CD4-positive, alpha-beta T cell treated with Interleukin-15 for 4 hours (primary cell): ENCODE data around the gene CEP63.
"Not testable (repeated sequence)": the region's sequence is repeated elsewhere in the genome, so short reads cannot be mapped to it uniquely, and the experiment has no call there.

Experiments
- DNase-seq: peaks from one replicate; pipeline ENCODE4 v3.0.0-alpha.2; 2020; ENCODE audit warnings: low spot score

Gene CEP63

DNA sequence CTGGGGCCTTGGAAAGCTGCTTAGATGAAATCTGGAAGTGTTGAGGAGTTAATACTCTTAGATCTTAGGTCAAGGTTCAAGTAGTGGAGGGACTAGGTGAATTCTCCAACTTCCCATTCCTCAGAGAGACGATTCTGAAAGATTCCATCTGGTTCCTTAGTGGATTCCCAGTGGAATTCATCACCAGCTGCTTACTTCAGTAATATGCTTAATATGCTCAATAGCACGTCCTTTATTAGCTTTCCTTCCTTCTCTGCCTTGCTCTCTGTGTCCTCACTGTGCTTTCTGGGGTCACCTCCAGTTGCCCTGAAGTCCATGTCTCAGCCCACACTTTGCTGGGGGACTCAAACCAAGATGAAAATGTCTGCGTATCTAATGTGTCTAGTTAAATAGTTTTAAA, 31.0 kb downstream of the CEP63 start:
- no peak for DNase-seq

GRCh38 chr3:134517791-134518190, 31.9 kb downstream of the CEP63 start:
- no peak for DNase-seq

- DNase-seq, result no peak
Measured at GRCh38 chr3:134522541-134522940, 36.7 kb downstream of the CEP63 start.

DNA sequence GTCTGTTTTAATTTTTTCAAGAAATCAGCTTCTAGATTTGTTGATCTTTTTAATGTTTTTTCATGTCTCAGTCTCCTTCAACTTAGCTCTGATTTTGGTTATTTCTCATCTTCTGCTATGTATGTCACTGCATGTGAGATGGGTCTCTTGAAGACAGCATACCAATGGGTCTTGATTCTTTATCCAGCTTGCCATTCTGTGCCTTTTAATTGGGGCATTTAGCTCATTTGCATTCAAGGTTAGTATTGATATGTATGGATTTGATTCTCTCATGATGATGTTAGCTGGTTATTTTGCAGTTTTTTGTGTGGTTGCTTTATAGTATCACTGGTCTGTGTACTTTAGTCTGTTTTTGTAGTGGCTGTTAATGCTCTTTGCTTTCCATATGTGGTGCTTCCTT, 39.4 kb downstream of the CEP63 start:
- DNase-seq, result no peak

GRCh38 chr3:134526319-134526718, 40.5 kb downstream of the CEP63 start:
- DNase-seq, result no peak

DNA sequence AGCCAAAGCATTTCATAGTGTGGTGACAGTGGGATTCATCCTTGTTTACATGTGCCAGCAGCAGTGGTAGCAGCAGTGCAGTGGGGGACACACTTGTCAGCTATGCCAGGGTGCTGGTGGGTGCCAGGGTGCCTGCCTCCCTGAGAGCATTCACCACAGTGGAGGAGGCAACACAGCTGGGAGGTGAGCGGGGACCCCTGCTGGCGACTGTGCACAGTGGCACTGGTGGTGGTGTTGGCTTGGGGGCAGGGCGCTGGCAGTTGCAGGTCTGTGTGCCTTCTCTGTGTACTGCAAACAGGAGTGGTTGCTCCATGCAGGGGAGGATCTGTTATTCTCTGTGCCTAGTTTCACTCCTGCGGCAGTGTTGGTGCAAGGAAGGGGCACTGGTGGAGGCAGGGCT, 41.2 kb downstream of the CEP63 start:
- no peak for DNase-seq

GRCh38 chr3:134527538-134528186, 41.8 kb downstream of the CEP63 start:
- DNase-seq, result no peak

DNA sequence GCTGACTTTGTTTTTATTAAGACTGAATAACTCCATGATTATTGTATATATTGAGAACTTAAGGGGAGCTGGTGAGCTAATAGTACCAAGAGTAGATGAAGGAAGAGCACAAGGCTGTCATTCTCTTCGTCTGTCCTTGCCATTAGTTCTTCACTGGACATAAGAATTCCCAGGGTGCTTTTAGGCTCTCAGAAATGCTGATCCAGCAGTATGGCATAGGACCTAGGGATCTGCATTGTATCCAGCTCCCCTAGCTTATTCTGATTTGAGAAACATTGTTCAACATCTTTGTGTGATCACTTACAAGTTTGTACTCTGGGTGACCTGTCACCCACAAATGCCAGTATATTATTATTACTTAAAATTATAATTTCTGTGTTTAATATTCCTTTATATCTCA, 47.6 kb downstream of the CEP63 start:
- no peak for DNase-seq

GRCh38 chr3:134535186-134535970, 49.5 kb downstream of the CEP63 start:
- no peak for DNase-seq

GRCh38 chr3:134536781-134537180, 50.9 kb downstream of the CEP63 start:
- DNase-seq, result no peak

GRCh38 chr3:134542287-134542958, 56.6 kb downstream of the CEP63 start:
- no peak for DNase-seq

GRCh38 chr3:134543113-134543512, 57.3 kb downstream of the CEP63 start:
- no peak for DNase-seq

GRCh38 chr3:134544316-134544715, 58.5 kb downstream of the CEP63 start:
- DNase-seq, result no peak

- not testable (repeated sequence) for DNase-seq
Measured at GRCh38 chr3:134544783-134545182, 58.9 kb downstream of the CEP63 start.

- no peak for DNase-seq
Measured at GRCh38 chr3:134545818-134546217, 60.0 kb downstream of the CEP63 start.

- no peak for DNase-seq
Measured at GRCh38 chr3:134552784-134553183, 66.9 kb downstream of the CEP63 start.

DNA sequence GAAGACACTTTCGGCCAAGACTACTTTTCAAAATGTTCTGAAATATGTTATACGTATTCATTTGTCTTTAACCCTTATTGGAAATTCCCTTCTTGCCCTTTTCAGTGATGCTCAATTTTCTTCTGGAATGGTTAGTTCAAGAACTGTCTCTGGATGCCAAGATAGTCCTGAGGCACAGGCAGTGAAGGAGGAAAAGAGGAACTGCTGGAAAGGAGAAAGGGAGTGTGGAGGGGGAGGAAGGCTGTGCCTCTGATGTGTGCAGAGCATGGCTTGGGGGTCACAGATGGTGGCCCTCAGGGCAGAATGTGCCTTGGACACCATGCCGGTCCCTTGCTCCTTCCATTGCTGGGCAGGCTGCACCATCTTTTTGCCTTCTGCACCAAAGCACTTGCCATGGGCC, 73.7 kb downstream of the CEP63 start:
- no peak for DNase-seq

DNA sequence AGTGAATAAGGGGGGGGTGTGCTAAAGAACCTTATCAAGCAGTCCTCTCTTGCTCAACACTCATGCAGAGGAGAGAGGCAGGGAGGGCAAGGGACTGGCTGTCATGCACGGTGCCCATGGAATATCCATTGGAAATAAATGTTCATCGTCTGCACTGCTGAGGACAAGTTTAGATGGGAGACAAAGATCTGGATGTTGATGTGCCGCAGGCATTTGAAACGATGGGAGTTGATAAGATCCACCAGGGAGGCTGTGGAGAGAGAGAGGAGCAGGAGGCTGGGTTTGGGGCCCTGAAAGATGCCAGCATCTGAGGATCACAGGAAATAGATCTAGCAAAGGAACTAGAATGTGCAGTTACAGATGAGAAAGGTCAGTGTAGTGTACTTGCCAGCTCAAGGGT, 76.2 kb downstream of the CEP63 start:
- DNase-seq, result no peak

GRCh38 chr3:134563601-134564000, 77.7 kb downstream of the CEP63 start:
- DNase-seq, result no peak

DNA sequence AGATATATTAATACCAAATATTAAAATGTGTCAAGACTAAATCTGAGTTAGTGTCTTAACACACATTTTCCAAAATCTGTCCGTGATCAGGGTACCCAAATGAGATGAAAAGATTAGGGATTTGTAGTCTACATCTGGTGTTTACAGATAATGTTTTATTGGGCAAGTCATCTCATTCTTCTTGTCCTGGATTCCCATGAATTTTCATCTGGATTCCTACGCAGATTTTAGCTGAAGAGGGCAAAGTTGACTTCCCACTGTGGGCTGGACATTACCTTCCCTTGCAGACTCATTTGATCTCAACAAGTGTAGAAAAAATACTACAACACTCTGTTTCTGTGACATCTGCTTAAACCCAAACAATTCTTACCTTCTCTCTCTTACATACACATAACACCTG, 79.1 kb downstream of the CEP63 start:
- DNase-seq, result no peak

DNA sequence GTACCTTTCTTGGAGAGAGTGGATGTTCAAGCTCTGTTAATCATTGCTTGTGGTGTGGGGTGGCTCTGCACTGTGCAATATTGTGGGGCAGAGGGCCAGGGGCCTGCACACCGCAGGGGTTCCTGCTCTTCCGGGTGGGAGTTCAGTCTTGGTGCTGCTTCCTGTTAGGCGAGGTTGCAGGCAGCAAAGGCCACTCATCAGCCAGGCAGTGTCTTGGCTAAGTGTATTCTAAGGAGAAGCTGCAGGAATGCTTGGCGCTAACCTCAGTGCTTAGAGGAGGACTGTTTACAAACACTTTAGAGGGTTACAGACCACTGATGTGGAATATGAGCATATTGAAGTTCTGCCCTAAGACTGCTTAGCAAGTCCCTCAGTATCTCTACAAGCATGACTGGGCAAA, 81.7 kb downstream of the CEP63 start:
- DNase-seq, result no peak

- DNase-seq, result no peak
Measured at GRCh38 chr3:134568790-134569189, 82.9 kb downstream of the CEP63 start.

- DNase-seq, result not testable (repeated sequence)
Measured at GRCh38 chr3:134569899-134570298, 84.0 kb downstream of the CEP63 start.
